NCI-H187 treated with DMSO at 0.1 percent for 48 hours (cell line): ENCODE results near the gene ALDH6A1.

Experiments used
- DNase-seq: peaks from one replicate; lab custom pipeline; 2025; lab: John Stamatoyannopoulos, UW

Gene ALDH6A1

GRCh38 chr14:74049876-74050495 is 34.3 kb downstream of the ALDH6A1 start:
- DNase-seq = no peak

- no peak for DNase-seq
Observed at GRCh38 chr14:74048281-74048680, 36.0 kb downstream of the ALDH6A1 start.

- DNase-seq = no peak
Observed at GRCh38 chr14:74045522-74045921, 38.7 kb downstream of the ALDH6A1 start.

- DNase-seq = no peak
Observed at GRCh38 chr14:74042296-74042695, 42.0 kb downstream of the ALDH6A1 start.

GRCh38 chr14:74038020-74038859 is 46.0 kb downstream of the ALDH6A1 start:
- peak; percentile 36 for DNase-seq

GRCh38 chr14:74035556-74035955 is 48.7 kb downstream of the ALDH6A1 start:
- no peak for DNase-seq

GRCh38 chr14:74034572-74034971 is 49.7 kb downstream of the ALDH6A1 start:
- no peak for DNase-seq

GRCh38 chr14:74029136-74029535 is 55.1 kb downstream of the ALDH6A1 start:
- DNase-seq = no peak

- DNase-seq = no peak
Observed at GRCh38 chr14:74022346-74022745, 61.9 kb downstream of the ALDH6A1 start.

GRCh38 chr14:74019408-74020137 is 64.7 kb downstream of the ALDH6A1 start:
- no peak for DNase-seq

- DNase-seq = peak; percentile 16
Observed at GRCh38 chr14:74018586-74019407, 65.5 kb downstream of the ALDH6A1 start, which contains the start of the genes BBOF1 and ENTPD5. BBOF1 (plus strand) TSS chr14:74019349; CDS start chr14:74019479, 130 bp downstream. ENTPD5 (minus strand) TSS chr14:74019288; CDS start chr14:73988102, 31,186 bp downstream.

GRCh38 chr14:74018174-74018585 is 66.1 kb downstream of the ALDH6A1 start:
- no peak for DNase-seq

GRCh38 chr14:74015963-74016362 is 68.3 kb downstream of the ALDH6A1 start:
- no peak for DNase-seq

GRCh38 chr14:74015176-74015575 is 69.1 kb downstream of the ALDH6A1 start:
- no peak for DNase-seq

- DNase-seq = no peak
Observed at GRCh38 chr14:74014299-74014698, 70.0 kb downstream of the ALDH6A1 start.

- no peak for DNase-seq
Observed at GRCh38 chr14:74008843-74009499, 75.3 kb downstream of the ALDH6A1 start.
